Subcutaneous abdominal adipose tissue (tissue), 5 donors: ENCODE measurements around the gene MAML2.
A peak's percentile ranks its signal among the peaks of the same experiment; 100 is the strongest.

Experiments used
- H3K27ac ChIP-seq: one replicate; pipeline ENCODE4 v1.7.0; 2013; ENCODE audit warnings: low read depth, mild to moderate bottlenecking, inconsistent platforms, low read length, moderate library complexity
- H3K27me3 ChIP-seq, 5 donors: one replicate each; pipeline ENCODE4 v1.7.0; 2013; ENCODE audit warnings: low read length in 5 of 5, inconsistent platforms in 1 of 5; ENCODE audit not compliant: control insufficient read depth in 5 of 5, insufficient read depth in 4 of 5
- H3K36me3 ChIP-seq, 5 donors: one replicate each; pipeline ENCODE4 v1.7.0; 2013; ENCODE audit warnings: low read length in 5 of 5; ENCODE audit not compliant: control insufficient read depth in 5 of 5, insufficient read depth in 5 of 5
- H3K4me1 ChIP-seq, 5 donors: one replicate each; pipeline ENCODE4 v1.7.0; 2013; ENCODE audit warnings: low read length in 5 of 5, mild to moderate bottlenecking in 3 of 5, moderate library complexity in 1 of 5; ENCODE audit not compliant: control insufficient read depth in 5 of 5, insufficient read depth in 5 of 5
- H3K4me3 ChIP-seq, 5 donors: one replicate each; pipeline ENCODE4 v1.7.0; 2013; ENCODE audit warnings: low read length in 5 of 5, low read depth in 1 of 5
- H3K9ac ChIP-seq, 5 donors: one replicate each; pipeline ENCODE4 v1.7.0; 2013; ENCODE audit warnings: low read length in 5 of 5, mild to moderate bottlenecking in 4 of 5, moderate library complexity in 3 of 5
- H3K9me3 ChIP-seq, 5 donors: one replicate each; pipeline ENCODE4 v1.7.0; 2013; ENCODE audit warnings: low read length in 5 of 5; ENCODE audit not compliant: control insufficient read depth in 5 of 5
- donor health status: healthy.
- donor health status: healthy.
- donor health status: healthy.
- donor health status: healthy.
- donor health status: healthy.

The MAML2 gene

GRCh38 chr11:96159968-96160367 lies 183.0 kb downstream of the MAML2 start:
- Histone ChIP-seq H3K9ac (no peak overlapping the region), H3K9me3 (no peaks in the 10 kb centered on the region), H3K27me3 (no peaks in the 10 kb centered on the region), H3K4me1 (peaks cover 15 to 57% (median 53%) of the 10 kb centered on the region in 5 donors), H3K27ac (no peak overlapping the region), H3K36me3 (no peaks in the 10 kb centered on the region), H3K4me3 (no peak overlapping the region)

- no peak overlapping the region for H3K9ac ChIP-seq
- no peaks in the 10 kb centered on the region for H3K36me3 ChIP-seq
- H3K4me3 ChIP-seq: no peak overlapping the region
- H3K9me3 ChIP-seq: no peaks in the 10 kb centered on the region
- peaks cover 19 to 58% (median 55%) of the 10 kb centered on the region in 5 donors for H3K4me1 ChIP-seq
- H3K27ac ChIP-seq: peak overlapping the region; percentile 95
- H3K27me3 ChIP-seq: no peaks in the 10 kb centered on the region
Observed at GRCh38 chr11:96158126-96158525, 184.9 kb downstream of the MAML2 start.

GRCh38 chr11:96157517-96157873 lies 185.5 kb downstream of the MAML2 start:
- H3K4me3 ChIP-seq: no peak overlapping the region
- no peaks in the 10 kb centered on the region for H3K27me3 ChIP-seq
- no peaks in the 10 kb centered on the region for H3K9me3 ChIP-seq
- H3K27ac ChIP-seq: peak overlapping the region; percentile 95
- peaks cover 19 to 55% (median 50%) of the 10 kb centered on the region in 5 donors for H3K4me1 ChIP-seq
- no peaks in the 10 kb centered on the region for H3K36me3 ChIP-seq
- no peak overlapping the region for H3K9ac ChIP-seq

GRCh38 chr11:96156379-96156722 lies 186.6 kb downstream of the MAML2 start:
- Histone ChIP-seq H3K9me3 (no peaks in the 10 kb centered on the region), H3K27me3 (no peaks in the 10 kb centered on the region), H3K9ac (peak overlapping the region in 4 of 5 donors; percentile 1 to 43 (median 33)), H3K36me3 (no peaks in the 10 kb centered on the region), H3K4me1 (peaks cover 17 to 49% (median 41%) of the 10 kb centered on the region in 5 donors), H3K4me3 (peak overlapping the region in 4 of 5 donors; percentile 25 to 47 (median 40)), H3K27ac (peak overlapping the region; percentile 95)

- Histone ChIP-seq H3K4me1 (peaks cover 17 to 43% (median 35%) of the 10 kb centered on the region in 5 donors), H3K9ac (peak overlapping the region; percentile 33 to 71 (median 43)), H3K36me3 (no peaks in the 10 kb centered on the region), H3K27me3 (no peaks in the 10 kb centered on the region), H3K9me3 (no peaks in the 10 kb centered on the region), H3K4me3 (peak overlapping the region in 4 of 5 donors; percentile 25 to 47 (median 40)), H3K27ac (peak overlapping the region; percentile 95)
Observed at GRCh38 chr11:96155627-96156378, 187.2 kb downstream of the MAML2 start.

- no peak overlapping the region for H3K4me3 ChIP-seq
- H3K27me3 ChIP-seq: no peaks in the 10 kb centered on the region
- H3K4me1 ChIP-seq: peaks cover 17 to 43% (median 32%) of the 10 kb centered on the region in 5 donors
- H3K9ac ChIP-seq: peak overlapping the region in 3 of 5 donors; percentile 20 to 63 (median 34)
- H3K36me3 ChIP-seq: no peaks in the 10 kb centered on the region
- H3K27ac ChIP-seq: peak overlapping the region; percentile 95
- H3K9me3 ChIP-seq: no peaks in the 10 kb centered on the region
Observed at GRCh38 chr11:96154802-96155520, 188.0 kb downstream of the MAML2 start.

GRCh38 chr11:96152623-96153022 lies 190.4 kb downstream of the MAML2 start:
- Histone ChIP-seq H3K27ac (no peak overlapping the region), H3K36me3 (no peaks in the 10 kb centered on the region), H3K27me3 (no peaks in the 10 kb centered on the region), H3K4me1 (peaks cover 15 to 34% (median 30%) of the 10 kb centered on the region in 5 donors), H3K4me3 (no peak overlapping the region), H3K9ac (no peak overlapping the region), H3K9me3 (no peaks in the 10 kb centered on the region)

GRCh38 chr11:96151501-96151900 lies 191.5 kb downstream of the MAML2 start:
- no peak overlapping the region for H3K9ac ChIP-seq
- H3K9me3 ChIP-seq: no peaks in the 10 kb centered on the region

GRCh38 chr11:96150609-96151008 lies 192.4 kb downstream of the MAML2 start:
- no peaks in the 10 kb centered on the region for H3K9me3 ChIP-seq
- peaks cover 6 to 13% (median 10%) of the 10 kb centered on the region in 5 donors for H3K4me1 ChIP-seq
- no peaks in the 10 kb centered on the region for H3K36me3 ChIP-seq
- no peak overlapping the region for H3K4me3 ChIP-seq
- H3K27ac ChIP-seq: no peak overlapping the region
- no peaks in the 10 kb centered on the region for H3K27me3 ChIP-seq
- no peak overlapping the region for H3K9ac ChIP-seq

More at GRCh38 chr11:96151501-96151900, 191.5 kb downstream of the MAML2 start:
- no peak overlapping the region for H3K27ac ChIP-seq
- H3K36me3 ChIP-seq: no peaks in the 10 kb centered on the region
- no peak overlapping the region for H3K4me3 ChIP-seq
- H3K4me1 ChIP-seq: peaks cover 10 to 22% (median 19%) of the 10 kb centered on the region in 5 donors
- H3K27me3 ChIP-seq: no peaks in the 10 kb centered on the region
